ENCODE measurements around the gene MCF2L2.

MCF2L2 gene

GRCh38 chr3:183359036-183359435 is 69.4 kb downstream of the MCF2L2 start:
- no peak for DNase-seq

- no peak for DNase-seq
Measured at GRCh38 chr3:183357564-183358079, 70.8 kb downstream of the MCF2L2 start.

GRCh38 chr3:183356920-183357319 is 71.5 kb downstream of the MCF2L2 start:
- DNase-seq, result no peak

GRCh38 chr3:183354874-183355273 is 73.5 kb downstream of the MCF2L2 start:
- no peak for DNase-seq

- DNase-seq, result no peak
Measured at GRCh38 chr3:183354325-183354831, 74.0 kb downstream of the MCF2L2 start.

GRCh38 chr3:183353421-183353820 is 75.0 kb downstream of the MCF2L2 start:
- DNase-seq, result no peak

- no peak for DNase-seq
Measured at GRCh38 chr3:183350164-183350563, 78.3 kb downstream of the MCF2L2 start.

GRCh38 chr3:183349421-183350157 is 78.8 kb downstream of the MCF2L2 start:
- no peak for DNase-seq

GRCh38 chr3:183342824-183343223 is 85.6 kb downstream of the MCF2L2 start:
- no peak for DNase-seq

- DNase-seq, result no peak
Measured at GRCh38 chr3:183341545-183342288, 86.7 kb downstream of the MCF2L2 start.

- DNase-seq, result no peak
Measured at GRCh38 chr3:183340222-183340621, 88.2 kb downstream of the MCF2L2 start.

GRCh38 chr3:183339461-183340086 is 88.8 kb downstream of the MCF2L2 start:
- no peak for DNase-seq

- no peak for DNase-seq
Measured at GRCh38 chr3:183338520-183338919, 89.9 kb downstream of the MCF2L2 start.

- DNase-seq, result no peak
Measured at GRCh38 chr3:183332487-183332886, 95.9 kb downstream of the MCF2L2 start.

- no peak for DNase-seq
Measured at GRCh38 chr3:183331498-183331897, 96.9 kb downstream of the MCF2L2 start.

- DNase-seq, result no peak
Measured at GRCh38 chr3:183330881-183331280, 97.5 kb downstream of the MCF2L2 start.

GRCh38 chr3:183329543-183329942 is 98.9 kb downstream of the MCF2L2 start:
- DNase-seq, result no peak

GRCh38 chr3:183328823-183329222 is 99.6 kb downstream of the MCF2L2 start:
- no peak for DNase-seq

GRCh38 chr3:183328164-183328563 is 100.3 kb downstream of the MCF2L2 start:
- no peak for DNase-seq

GRCh38 chr3:183327343-183327742 is 101.1 kb downstream of the MCF2L2 start:
- no peak for DNase-seq

- no peak for DNase-seq
Measured at GRCh38 chr3:183324083-183324482, 104.3 kb downstream of the MCF2L2 start.

GRCh38 chr3:183319371-183319770 is 109.0 kb downstream of the MCF2L2 start:
- DNase-seq, result no peak

GRCh38 chr3:183318877-183319276 is 109.5 kb downstream of the MCF2L2 start:
- DNase-seq, result no peak

Data from right hindlimb (tissue), 1 donor.